GM18870 (cell line): Measurements from ENCODE around the gene TMEM14A.

Source experiments
- ATAC-seq: cut with Tn5 transposase; IDR thresholded peaks from one replicate; pipeline ENCODE4 v1.9.1; 2021; ENCODE audit warnings: moderate library complexity; ENCODE audit not compliant: unreplicated experiment

TMEM14A gene

GRCh38 chr6:52670502-52671409, at the start of gene TMEM14A:
TMEM14A (plus strand) TSS chr6:52671113; CDS start chr6:52677103, 5,990 bp downstream.
- ATAC-seq = peak; percentile 79

GRCh38 chr6:52621631-52622030, 49.3 kb upstream of the TMEM14A start:
- no peak for ATAC-seq

- no peak for ATAC-seq
Observed at GRCh38 chr6:52622810-52623209, 48.1 kb upstream of the TMEM14A start.

GRCh38 chr6:52632011-52632410, 38.9 kb upstream of the TMEM14A start:
- ATAC-seq = no peak

- ATAC-seq = no peak
Observed at GRCh38 chr6:52634211-52634610, 36.7 kb upstream of the TMEM14A start.

- ATAC-seq = no peak
Observed at GRCh38 chr6:52635049-52635577, 35.8 kb upstream of the TMEM14A start.

GRCh38 chr6:52636830-52637229, 34.1 kb upstream of the TMEM14A start:
- ATAC-seq = no peak

- no peak for ATAC-seq
Observed at GRCh38 chr6:52639493-52639892, 31.4 kb upstream of the TMEM14A start.

GRCh38 chr6:52640170-52640569, 30.7 kb upstream of the TMEM14A start:
- ATAC-seq = no peak

GRCh38 chr6:52640916-52641315, 30.0 kb upstream of the TMEM14A start:
- no peak for ATAC-seq

- ATAC-seq = no peak
Observed at GRCh38 chr6:52641388-52641787, 29.5 kb upstream of the TMEM14A start.

- ATAC-seq = no peak
Observed at GRCh38 chr6:52641826-52642225, 29.1 kb upstream of the TMEM14A start.

- no peak for ATAC-seq
Observed at GRCh38 chr6:52642368-52642767, 28.5 kb upstream of the TMEM14A start.

- ATAC-seq = no peak
Observed at GRCh38 chr6:52643158-52643557, 27.8 kb upstream of the TMEM14A start.

GRCh38 chr6:52644253-52644652, 26.7 kb upstream of the TMEM14A start:
- ATAC-seq = no peak

GRCh38 chr6:52645976-52646375, 24.9 kb upstream of the TMEM14A start:
- no peak for ATAC-seq

- ATAC-seq = no peak
Observed at GRCh38 chr6:52647199-52647598, 23.7 kb upstream of the TMEM14A start.

- ATAC-seq = no peak
Observed at GRCh38 chr6:52649536-52650160, 21.3 kb upstream of the TMEM14A start.

GRCh38 chr6:52650941-52651340, 20.0 kb upstream of the TMEM14A start:
- no peak for ATAC-seq

- no peak for ATAC-seq
Observed at GRCh38 chr6:52653151-52653550, 17.8 kb upstream of the TMEM14A start.

- no peak for ATAC-seq
Observed at GRCh38 chr6:52654007-52654406, 16.9 kb upstream of the TMEM14A start.

- ATAC-seq = no peak
Observed at GRCh38 chr6:52654592-52654991, 16.3 kb upstream of the TMEM14A start.
